Esophagus muscularis mucosa (tissue), 3 donors: ENCODE measurements around the gene PARD3B.

Experiments used
- CTCF ChIP-seq, 3 experiments: fragments of 200-600 bp in 2 of 3; fragments of 450-650 bp in 1 of 3; sonication (generic) in 2 of 3; IDR thresholded peaks; one replicate each; pipeline ENCODE4 v1.5.1; 2017 to 2019; ENCODE audit warnings: antibody characterized with exemption in 3 of 3, mild to moderate bottlenecking in 2 of 3, moderate library complexity in 1 of 3
- POLR2A ChIP-seq: fragments of 450-650 bp; IDR thresholded peaks from one replicate; pipeline ENCODE4 v1.6.1; 2017; ENCODE audit warnings: antibody characterized with exemption, moderate library complexity, mild to moderate bottlenecking, low read depth
- POLR2AphosphoS5 ChIP-seq, 2 donors: sonication (generic); formaldehyde crosslinking; IDR thresholded peaks; one replicate each; pipeline ENCODE4 v1.6.1; 2017; ENCODE audit warnings: antibody characterized with exemption in 2 of 2

- TF ChIP-seq POLR2A (no peak), POLR2AphosphoS5 (IDR thresholded peaks at IDR 0.05) (no peak), CTCF (IDR thresholded peaks at IDR 0.05) (no peak)
Measured at GRCh38 chr2:204673877-204674276, 128.6 kb downstream of the PARD3B start.
